Kidney (tissue), 14 donors: ENCODE data around the gene BHLHE40. TPM values are rescaled to one million over a fixed set of nuclear protein-coding genes. Genes with fewer than 3 reads are reported as not detected.

Source experiments
- DNase-seq, 5 donors: peaks; one replicate each; pipeline ENCODE4 v3.0.0-alpha.2; 2013 to 2020
- FAIRE-seq: peaks from 2 replicates; lab custom pipeline; 2012; peaks lifted over from hg19 to GRCh38; lab: Jason Lieb, UNC
- H3K27ac ChIP-seq, 2 donors: one replicate each; pipeline ENCODE4 v1.7.0; 2013; ENCODE audit warnings: low read depth in 2 of 2, low read length in 2 of 2, inconsistent platforms in 1 of 2
- H3K27me3 ChIP-seq: one replicate; pipeline ENCODE4 v1.7.1; 2013; ENCODE audit warnings: low read length, inconsistent platforms; ENCODE audit not compliant: control insufficient read depth, insufficient read depth
- H3K36me3 ChIP-seq, 3 donors: one replicate each; pipeline versions ENCODE4 v1.7.0 to v1.7.1; 2013; ENCODE audit warnings: low read length in 3 of 3, control low read depth in 1 of 3, inconsistent platforms in 1 of 3; ENCODE audit not compliant: insufficient read depth in 3 of 3, control insufficient read depth in 2 of 3
- H3K4me1 ChIP-seq, 3 donors: one replicate each; pipeline versions ENCODE4 v1.7.0 to v1.7.1; 2013; ENCODE audit warnings: low read length in 3 of 3, inconsistent platforms in 1 of 3, low read depth in 1 of 3; ENCODE audit not compliant: control insufficient read depth in 2 of 3, insufficient read depth in 2 of 3
- H3K4me3 ChIP-seq, 3 donors: one replicate each; pipeline versions ENCODE4 v1.7.0 to v1.8.1; 2013; ENCODE audit warnings: low read length in 3 of 3, control low read depth in 1 of 3, inconsistent platforms in 1 of 3
- H3K9ac ChIP-seq, 3 donors: one replicate each; pipeline versions ENCODE4 v1.7.0 to v1.7.1; 2013; ENCODE audit warnings: low read length in 3 of 3, control low read depth in 1 of 3, inconsistent platforms in 1 of 3
- H3K9me3 ChIP-seq, 3 donors: one replicate each; pipeline versions ENCODE4 v1.7.0 to v1.7.1; 2013; ENCODE audit warnings: low read length in 3 of 3, control low read depth in 1 of 3, inconsistent platforms in 1 of 3; ENCODE audit not compliant: control insufficient read depth in 2 of 3, insufficient read depth in 1 of 3
- CTCF ChIP-seq: IDR thresholded peaks from 3 replicates; pipeline ENCODE4 v1.5.1; 2012; ENCODE audit warnings: mild to moderate bottlenecking, moderate library complexity, borderline replicate concordance; ENCODE audit not compliant: insufficient read depth; ENCODE audit errors: extremely low read depth
- intact Hi-C: fragments of 100-400 bp; cut with DNase I; formaldehyde crosslinking; loops from one replicate; pipeline ENCODE4 v1.11.1; 2022
- polyA plus RNA-seq: library from polyadenylated mRNA; stranded (reverse); fragments of 350-450 nt; fragmentation: Illumina TruSeq; extraction: RNeasy Lipid Tissue Mini Kit (QIAGEN cat#74804); gene quantifications from one replicate; pipeline ENCODE4 v1.2.3, GENCODE V29; 2014; ENCODE audit warnings: low read depth, low replicate concordance; ENCODE audit not compliant: insufficient read depth
- total RNA-seq: library from RNA; stranded (reverse); fragmentation: NEBNext Ultra II Directional; extraction: Animal tissue kit (Norgen Biotek cat#: 25700); gene quantifications from one replicate; pipeline ENCODE4 v1.2.1, GENCODE V29; 2021
- donor health status: control.
- donor health status: control.
- donor health status: control.
- donor health status: control.
- donor health status: control.
- donor health status: DM: yes; HTN: yes; CAD: no.
- donor health status: Normal renal cell carcinoma (clear cell type).

Gene BHLHE40
- total and polyA plus RNA-seq, 2 donors from 2014 or later = 39.4 to 147 TPM

GRCh38 chr3:5002174-5002870, 23.1 kb downstream of the BHLHE40 start:
- no peaks in the 10 kb centered on the region for H3K36me3 ChIP-seq
- no peak overlapping the region for H3K27ac ChIP-seq
- peak in 4 of 5 donors; percentile 54 to 75 (median 62) for DNase-seq
- no peak for FAIRE-seq
- no peak overlapping the region for H3K9ac ChIP-seq
- H3K9me3 ChIP-seq = no peaks in the 10 kb centered on the region
- peaks cover 0 to 3% (median 0%) of the 10 kb centered on the region in 3 donors for H3K4me1 ChIP-seq
- no peak overlapping the region for H3K4me3 ChIP-seq
- no peaks in the 10 kb centered on the region for H3K27me3 ChIP-seq
- no peak for TF ChIP-seq CTCF
- intact Hi-C loops = no loop called here

- Histone ChIP-seq H3K9ac (no peak overlapping the region), H3K36me3 (no peaks in the 10 kb centered on the region), H3K4me1 (peaks cover 0 to 3% (median 0%) of the 10 kb centered on the region in 3 donors), H3K4me3 (no peak overlapping the region), H3K27ac (no peak overlapping the region), H3K9me3 (no peaks in the 10 kb centered on the region), H3K27me3 (no peaks in the 10 kb centered on the region)
- intact Hi-C loops = no loop called here
- no peak for TF ChIP-seq CTCF
- DNase-seq (no peak), FAIRE-seq (no peak)
Observed at GRCh38 chr3:5002871-5003247, 23.6 kb downstream of the BHLHE40 start.

- H3K27me3 ChIP-seq = no peaks in the 10 kb centered on the region
- intact Hi-C loops = no loop called here
- peaks cover 0 to 3% (median 0%) of the 10 kb centered on the region in 3 donors for H3K4me1 ChIP-seq
- DNase-seq (no peak), FAIRE-seq (no peak)
- H3K9me3 ChIP-seq = no peaks in the 10 kb centered on the region
- no peak for TF ChIP-seq CTCF
- no peak overlapping the region for H3K27ac ChIP-seq
- H3K36me3 ChIP-seq = no peaks in the 10 kb centered on the region
- H3K9ac ChIP-seq = no peak overlapping the region
- no peak overlapping the region for H3K4me3 ChIP-seq
Observed at GRCh38 chr3:5004319-5005152, 25.3 kb downstream of the BHLHE40 start.
